GM12878 (cell line): ENCODE results near the gene LIPF. TPM values are rescaled to one million over a fixed set of nuclear protein-coding genes. Genes with fewer than 3 reads are reported as not detected.
A peak's percentile ranks its signal among the peaks of the same experiment; 100 is the strongest.

Experiments used
- ATAC-seq: fragments of 200-7000 bp; cut with Tn5 transposase; 3 replicates; pipeline ENCODE4 v1.9.1; 2020; ENCODE audit warnings: mild to moderate bottlenecking, moderate library complexity
- BruUV-seq: library from RNA; stranded (reverse); fragments of 400-500 nt; replicated peaks from 2 replicates; lab custom pipeline; 2021; lab: Mats Ljungman, UMichigan
- CTCF ChIA-PET: fragments of 300-600 bp; sonication (Branson Sonifier 250); formaldehyde crosslinking; extraction: SDS; loops from one replicate; lab custom pipeline; 2021; ENCODE audit warnings: inconsistent platforms; lab: Yijun Ruan, JAX
- POLR2A ChIA-PET: fragments of 350-600 bp; formaldehyde crosslinking; extraction: SDS; loops from one replicate; lab custom pipeline; 2021; ENCODE audit warnings: inconsistent platforms; lab: Charles Lee
- RAD21 ChIA-PET: fragments of 300-600 bp; sonication (Branson Sonifier 250); formaldehyde crosslinking; loops from one replicate; lab custom pipeline; 2023; ENCODE audit warnings: antibody characterized with exemption; ENCODE audit not compliant: unreplicated experiment; lab: Charles Lee
- SMC1A ChIA-PET: fragments of 300-600 bp; sonication (Branson Sonifier 250); formaldehyde crosslinking; loops from one replicate; lab custom pipeline; 2023; ENCODE audit not compliant: unreplicated experiment, uncharacterized antibody; lab: Charles Lee
- DNase-seq: peaks from one replicate; pipeline ENCODE4 v3.0.0-alpha.2; 2011; ENCODE audit warnings: low read depth, low spot score
- FAIRE-seq: peaks from 3 replicates; lab custom pipeline; 2011; peaks lifted over from hg19 to GRCh38; lab: Jason Lieb, UNC
- H2AFZ ChIP-seq: 2 replicates; pipeline ENCODE4 v1.6.0; 2011; ENCODE audit warnings: low read depth, low read length, control low read depth; ENCODE audit not compliant: control insufficient read depth
- H3K27ac ChIP-seq: 2 replicates; pipeline ENCODE4 v1.5.1; 2011; ENCODE audit warnings: control low read depth; ENCODE audit not compliant: control insufficient read depth, insufficient read depth
- H3K27me3 ChIP-seq, 2 experiments: replicated peaks in 1 of 2; 2 replicates each; pipeline versions ENCODE4 v1.6.0 to v1.6.1; 2011; ENCODE audit warnings: low read length in 1 of 2; ENCODE audit not compliant: control insufficient read depth in 2 of 2, insufficient read depth in 2 of 2
- H3K36me3 ChIP-seq, 2 experiments: 2 replicates each; pipeline ENCODE4 v1.5.1; 2011; ENCODE audit warnings: low read length in 1 of 2; ENCODE audit not compliant: control insufficient read depth in 2 of 2, insufficient read depth in 2 of 2
- H3K4me1 ChIP-seq: 2 replicates; pipeline ENCODE4 v1.6.1; 2011; ENCODE audit warnings: mild to moderate bottlenecking, low read length, moderate library complexity, mixed read lengths; ENCODE audit not compliant: control insufficient read depth, insufficient read depth
- H3K4me2 ChIP-seq: 2 replicates; pipeline ENCODE4 v1.6.0; 2011; ENCODE audit warnings: control low read depth; ENCODE audit not compliant: control insufficient read depth, insufficient read depth
- H3K4me3 ChIP-seq: fragments of 200-600 bp; sonication (generic); 2 replicates; pipeline ENCODE4 v1.5.1; 2016
- H3K79me2 ChIP-seq: 2 replicates; pipeline ENCODE4 v1.6.0; 2011; ENCODE audit warnings: low read length; ENCODE audit not compliant: control insufficient read depth, insufficient read depth
- H3K9ac ChIP-seq: 2 replicates; pipeline ENCODE4 v1.8.0; 2011; ENCODE audit warnings: low read length, control low read depth, mixed read lengths; ENCODE audit not compliant: control insufficient read depth, insufficient read depth
- H3K9me3 ChIP-seq: replicated peaks from 3 replicates; pipeline ENCODE4 v1.5.1; 2011; ENCODE audit warnings: mild to moderate bottlenecking, low read length; ENCODE audit not compliant: control insufficient read depth, insufficient read depth
- H4K20me1 ChIP-seq: 2 replicates; pipeline ENCODE4 v1.6.0; 2011; ENCODE audit not compliant: control insufficient read depth, insufficient read depth
- ETV6 ChIP-seq, 2 experiments: fragments of 450-650 bp in 1 of 2; IDR thresholded peaks in 1 of 2; conservative IDR thresholded peaks in 1 of 2; 2 replicates each; pipeline ENCODE4 v1.6.1; 2014; ENCODE audit warnings: antibody characterized with exemption in 1 of 2, borderline replicate concordance in 1 of 2, low read depth in 1 of 2, mild to moderate bottlenecking in 1 of 2, moderate library complexity in 1 of 2
- HDAC6 ChIP-seq: fragments of 200-600 bp; sonication (generic); IDR thresholded peaks from one replicate; pipeline ENCODE4 v1.8.0; 2017; ENCODE audit warnings: antibody characterized with exemption; ENCODE audit not compliant: unreplicated experiment
- JUNB ChIP-seq: IDR thresholded peaks from 2 replicates; pipeline ENCODE4 v1.6.1; 2016; ENCODE audit warnings: antibody characterized with exemption, mild to moderate bottlenecking
- MTA3 ChIP-seq: IDR thresholded peaks from 2 replicates; pipeline ENCODE4 v1.6.1; 2012; ENCODE audit warnings: low read length, inconsistent platforms, borderline replicate concordance
- SPI1 ChIP-seq: IDR thresholded peaks from 2 replicates; pipeline ENCODE4 v1.6.1; 2011; ENCODE audit warnings: low read depth, mild to moderate bottlenecking, low read length, moderate library complexity, borderline replicate concordance; ENCODE audit not compliant: insufficient read depth
- STAT1 ChIP-seq: fragments of 450-650 bp; conservative IDR thresholded peaks from 2 replicates; pipeline ENCODE4 v1.6.1; 2014; ENCODE audit warnings: antibody characterized with exemption, mild to moderate bottlenecking
- SUPT20H ChIP-seq: IDR thresholded peaks from 2 replicates; pipeline ENCODE4 v1.6.1; 2011; ENCODE audit warnings: low read depth, mild to moderate bottlenecking, low read length, moderate library complexity, borderline replicate concordance; ENCODE audit not compliant: control insufficient read depth
- TARDBP ChIP-seq: IDR thresholded peaks from 2 replicates; pipeline ENCODE4 v1.6.1; 2016; ENCODE audit warnings: borderline replicate concordance
- ZNF622 ChIP-seq: fragments of 450-650 bp; IDR thresholded peaks from 2 replicates; pipeline ENCODE4 v1.6.1; 2017; ENCODE audit warnings: mild to moderate bottlenecking, inconsistent platforms
- WGBS: methylation state at CpG from one replicate; pipeline ENCODE4 v1.1.6; 2016; ENCODE audit warnings: low lambda C conversion rate; ENCODE audit not compliant: insufficient replicate concordance, insufficient coverage; ENCODE audit errors: missing lambda C conversion rate; 5-methylcytosine and 5-hydroxymethylcytosine counted together
- in situ Hi-C: fragments of 300-500 bp; cut with MboI; formaldehyde crosslinking; loops from 9 replicates; pipeline ENCODE4 v1.14.3; 2018; ENCODE audit warnings: mixed read lengths
- intact Hi-C: fragments of 100-400 bp; cut with micrococcal nuclease; formaldehyde crosslinking; loops from one replicate; pipeline ENCODE4 v1.14.2; 2022; ENCODE audit not compliant: unreplicated experiment
- polyA plus RNA-seq, 11 experiments: library from polyadenylated mRNA; depleted of rRNA in 4 of 11; unstranded in 6 of 11; stranded (reverse) in 5 of 11; fragments of >200 nt; fragmentation: Nextera tagmentation in 4 of 11; fragmentation: Illumina TruSeq in 1 of 11; extraction: Ambion mirVana in 4 of 11; extraction: Trizol in 1 of 11; gene quantifications; 1 replicate in 1 of 11; 2 replicates in 10 of 11; pipeline versions ENCODE4 v1.2.1 to v1.2.3, GENCODE V29; 2011 to 2016; ENCODE audit warnings: inconsistent platforms in 2 of 11, missing spikeins in 2 of 11, low read depth in 1 of 11
- total RNA-seq, 4 experiments: library from RNA; depleted of rRNA in 3 of 4; stranded (reverse); fragments of >200 nt in 3 of 4; fragmentation: Illumina TruSeq in 1 of 4; extraction: Trizol in 1 of 4; gene quantifications; 2 replicates each; pipeline versions ENCODE4 v1.2.1 to v1.2.3, GENCODE V29; 2013 to 2021
- TF ChIP-seq, protein P1 (sequence below): IDR thresholded peaks from 2 replicates; pipeline ENCODE4 v1.6.1; 2011; ENCODE audit warnings: low read depth, mild to moderate bottlenecking, low read length, moderate library complexity, borderline replicate concordance; ENCODE audit errors: extremely low read depth

LIPF gene
- total and polyA plus RNA-seq, 10 of the 15 experiments (the other 5 are each of a cell fraction or from before 2014, with no cell fraction given), result not detected

DNA sequence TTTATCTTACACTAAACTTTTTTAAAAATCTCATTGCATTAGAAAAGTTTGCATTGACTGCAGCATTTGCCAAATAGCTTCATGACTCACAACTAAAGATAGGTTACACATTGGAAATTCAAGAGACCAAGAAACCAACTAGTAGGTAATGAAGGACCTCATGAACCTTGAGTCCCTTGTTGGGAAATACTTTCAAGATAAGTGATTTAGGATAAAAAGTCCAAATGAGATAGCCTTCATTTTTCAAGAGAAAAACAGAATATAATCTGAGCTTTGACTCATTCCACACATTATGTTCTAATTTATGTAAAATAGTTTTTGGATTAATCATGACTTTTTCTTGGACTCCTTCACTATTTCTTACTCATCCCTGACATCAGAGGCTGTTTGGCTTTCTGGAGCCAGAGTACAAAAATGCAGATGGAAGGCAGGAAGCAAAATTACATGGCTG, 13.1 kb upstream of the LIPF start:
- no peak for FAIRE-seq
- intact Hi-C loops, result no loop called here
- TF ChIP-seq JUNB, result peak; percentile 35
- TF ChIP-seq HDAC6, result no peak
- no peak for TF ChIP-seq SPI1
- no peak for TF ChIP-seq TARDBP
- TF ChIP-seq ZNF622, result no peak
- H3K9me3 ChIP-seq, result no peaks in the 10 kb centered on the region
- SMC1A ChIA-PET, result interaction anchor here (1.4 kb wide), 1 partner anchor 43 kb away, joined by 3 read pairs; no protein-coding TSS in a partner anchor
- H3K79me2 ChIP-seq, result no peaks in the 10 kb centered on the region
- H3K9ac ChIP-seq, result no peak overlapping the region
- H2AFZ ChIP-seq, result no peak overlapping the region
- no peak overlapping the region for H3K4me3 ChIP-seq
- BruUV-seq, result no TSS peak
- H3K4me1 ChIP-seq, result no peaks in the 10 kb centered on the region
- POLR2A ChIA-PET, result no interaction called here
- no peak for DNase-seq
- no peak overlapping the region for H3K27ac ChIP-seq
- H3K27me3 ChIP-seq, result no peaks in the 10 kb centered on the region
- H3K4me2 ChIP-seq, result no peak overlapping the region
- H4K20me1 ChIP-seq, result no peaks in the 10 kb centered on the region
- CTCF ChIA-PET, result interaction anchor here (1.0 kb wide), 1 partner anchor 9 kb away, joined by 4 read pairs; no protein-coding TSS in a partner anchor
- in situ Hi-C loops, result no loop called here
- ATAC-seq, result no peak
- no peaks in the 10 kb centered on the region for H3K36me3 ChIP-seq
- RAD21 ChIA-PET, result no interaction called here

DNA sequence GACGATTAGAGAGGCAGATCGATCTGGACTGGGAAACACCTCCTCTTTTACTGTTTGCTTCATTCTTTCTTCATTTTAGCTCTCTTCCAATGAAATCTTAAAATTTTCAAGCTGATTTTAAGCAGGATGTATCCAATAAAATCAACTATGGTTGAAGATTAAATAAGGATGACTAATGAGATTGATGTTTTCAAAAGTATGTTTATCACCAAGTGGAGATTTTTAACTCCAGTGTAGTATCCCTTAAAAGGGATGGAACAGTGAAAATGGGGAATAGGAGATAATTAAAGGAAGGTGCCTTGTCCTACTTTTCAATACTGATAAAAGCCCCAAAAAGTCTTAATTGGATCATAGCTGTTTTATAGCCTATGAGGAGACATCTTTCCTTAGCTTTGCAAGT, 11.6 kb upstream of the LIPF start:
- no peak for DNase-seq

More for the DNA sequence above, 11.6 kb upstream of the LIPF start:
- H2AFZ ChIP-seq, result no peak overlapping the region
- no peaks in the 10 kb centered on the region for H3K9me3 ChIP-seq
- FAIRE-seq, result no peak
- TF ChIP-seq ETV6 (conservative IDR thresholded peaks at IDR 0.05 in 1 of 2, IDR thresholded peaks at IDR 0.05 in 1 of 2; ENCODE audit: borderline replicate concordance in 1 of 2, low read depth in 1 of 2) (no peak), ZNF622 (no peak), MTA3 (no peak), SUPT20H (no peak), STAT1 (no peak)
- TF ChIP-seq, protein P1, sequence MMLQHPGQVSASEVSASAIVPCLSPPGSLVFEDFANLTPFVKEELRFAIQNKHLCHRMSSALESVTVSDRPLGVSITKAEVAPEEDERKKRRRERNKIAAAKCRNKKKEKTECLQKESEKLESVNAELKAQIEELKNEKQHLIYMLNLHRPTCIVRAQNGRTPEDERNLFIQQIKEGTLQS, result no peak
- TF ChIP-seq, all 136 proteins: peak for 0
- intact Hi-C loops, result no loop called here
- Histone ChIP-seq H3K4me3 (no peak overlapping the region), H3K27me3 (no peaks in the 10 kb centered on the region), H3K9ac (no peak overlapping the region), H3K79me2 (no peaks in the 10 kb centered on the region), H3K27ac (no peak overlapping the region), H4K20me1 (no peaks in the 10 kb centered on the region), H3K4me1 (no peaks in the 10 kb centered on the region), H3K4me2 (no peak overlapping the region), H3K36me3 (no peaks in the 10 kb centered on the region)
- in situ Hi-C loops, result no loop called here
- BruUV-seq, result no TSS peak
- WGBS, result 92% methylated on average over 2 of the region's 2 CpGs
- no peak for ATAC-seq
- SMC1A ChIA-PET, result interaction anchor here (1.4 kb wide), 1 partner anchor 12 kb away, joined by 5 read pairs; no protein-coding TSS in a partner anchor
- CTCF ChIA-PET, result no interaction called here
- RAD21 ChIA-PET, result no interaction called here
- POLR2A ChIA-PET, result interaction anchor here (0.5 to 0.6 kb wide), 2 partner anchors 34 to 614 kb away, joined by 3 to 4 read pairs; no protein-coding TSS in a partner anchor
